ENCODE results near the gene ANKRD50. TPM values are rescaled to one million over a fixed set of nuclear protein-coding genes. Genes with fewer than 3 reads are reported as not detected.

ANKRD50 gene
- total and polyA plus RNA-seq, 9 of the 15 experiments (the other 6 are each of a cell fraction or from before 2014, with no cell fraction given): 2.0 to 8.0 (median 6.2) TPM

DNA sequence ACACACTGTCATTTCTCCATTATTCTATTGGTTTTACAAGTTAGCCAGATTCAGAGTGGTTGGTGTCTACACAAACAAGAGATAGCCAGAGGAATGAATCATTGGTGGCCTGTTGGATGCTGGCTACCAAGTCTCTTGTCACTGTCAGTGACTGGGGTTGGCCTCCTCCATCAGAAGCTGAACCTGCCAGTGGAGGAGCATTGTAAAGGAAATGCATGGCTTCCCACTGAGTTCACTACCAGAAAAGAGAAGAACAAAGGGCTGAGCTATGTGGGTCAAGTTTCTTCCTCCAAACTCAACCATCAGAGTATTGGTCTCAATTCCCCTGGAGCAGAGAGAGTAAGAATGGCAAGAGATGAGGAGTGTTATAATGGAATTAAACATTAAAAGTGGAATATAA, 26.5 kb upstream of the ANKRD50 start:
- no peaks in the 10 kb centered on the region for H4K20me1 ChIP-seq (replicated peaks; ENCODE audit: control insufficient read depth, insufficient read depth, low read length)
- H3K27me3 ChIP-seq (ENCODE audit: control insufficient read depth in 2 of 2, insufficient read depth in 2 of 2, low read length in 2 of 2): no peaks in the 10 kb centered on the region
- no peak overlapping the region for H3K4me3 ChIP-seq
- POLR2A ChIA-PET: interaction anchor here (0.7 kb wide), 1 partner anchor 829 kb away, joined by 3 read pairs; no protein-coding TSS in a partner anchor
- CTCF ChIA-PET (ENCODE audit: low intra/inter-chr PET ratio): no interaction called here
- H3K9me3 ChIP-seq (replicated peaks; ENCODE audit: control insufficient read depth, insufficient read depth, low read depth, low read length): no peaks in the 10 kb centered on the region
- no TSS peak for BruUV-seq (replicated peaks)
- H3K9me1 ChIP-seq (ENCODE audit: control insufficient read depth, insufficient read depth, low read length): no peaks in the 10 kb centered on the region
- ATAC-seq (no peak), FAIRE-seq (no peak), DNase-seq (ENCODE audit: extremely low read depth in 1 of 4, low spot score in 3 of 4) (no peak)
- intact Hi-C loops (cut with micrococcal nuclease) (no loop called here), in situ Hi-C loops (cut with MboI) (no loop called here)
- H3K4me2 ChIP-seq (ENCODE audit: insufficient read depth, low read length): no peak overlapping the region
- H3K79me2 ChIP-seq (ENCODE audit: control insufficient read depth, insufficient read depth, low read length): no peaks in the 10 kb centered on the region
- no peaks in the 10 kb centered on the region for H3K36me3 ChIP-seq (ENCODE audit: control insufficient read depth, insufficient read depth, low read length)
- H3K9ac ChIP-seq (ENCODE audit: insufficient read depth in 1 of 2, low read depth in 2 of 2, low read length in 2 of 2): no peak overlapping the region
- H3K4me1 ChIP-seq (replicated peaks in 1 of 2; ENCODE audit: control insufficient read depth in 2 of 2, insufficient read depth in 2 of 2, low read length in 2 of 2): no peaks in the 10 kb centered on the region
- no peak overlapping the region for H3K27ac ChIP-seq (ENCODE audit: extremely low read depth, low read depth, low read length)
- no peak overlapping the region for H2AFZ ChIP-seq (ENCODE audit: low read depth, low read length)
- TF ChIP-seq NR2C2 (CRISPR knock-in tag; IDR thresholded peaks at IDR 0.05) (no peak), NR2C2 (tag; IDR thresholded peaks at IDR 0.05) (no peak), SMAD2 (IDR thresholded peaks at IDR 0.05; ENCODE audit: low read depth, low read length) (no peak), CBX8 (IDR thresholded peaks at IDR 0.05; ENCODE audit: borderline replicate concordance, extremely low read depth, low read depth, low read length, poor library complexity, severe bottlenecking) (no peak), SMC3 (conservative IDR thresholded peaks at IDR 0.05; ENCODE audit: insufficient read depth, low read depth, low read length) (no peak), MXD1 (CRISPR knock-in tag; IDR thresholded peaks at IDR 0.05; ENCODE audit: borderline replicate concordance, poor library complexity, severe bottlenecking) (no peak), MCM3 (IDR thresholded peaks at IDR 0.05) (no peak), MED1 (CRISPR knock-in tag; IDR thresholded peaks at IDR 0.05; ENCODE audit: borderline replicate concordance) (no peak), CLOCK (CRISPR knock-in tag; IDR thresholded peaks at IDR 0.05; ENCODE audit: borderline replicate concordance) (no peak), RBM34 (IDR thresholded peaks at IDR 0.05; ENCODE audit: borderline replicate concordance, insufficient read depth, low read length) (no peak), ZNF79 (CRISPR knock-in tag; IDR thresholded peaks at IDR 0.05; ENCODE audit: low read depth) (no peak), CSDE1 (IDR thresholded peaks at IDR 0.05) (no peak), RNF2 (IDR thresholded peaks at IDR 0.05) (no peak), GABPA (tag; conservative IDR thresholded peaks at IDR 0.05; ENCODE audit: low read depth) (no peak)
- TF ChIP-seq, protein P1, sequence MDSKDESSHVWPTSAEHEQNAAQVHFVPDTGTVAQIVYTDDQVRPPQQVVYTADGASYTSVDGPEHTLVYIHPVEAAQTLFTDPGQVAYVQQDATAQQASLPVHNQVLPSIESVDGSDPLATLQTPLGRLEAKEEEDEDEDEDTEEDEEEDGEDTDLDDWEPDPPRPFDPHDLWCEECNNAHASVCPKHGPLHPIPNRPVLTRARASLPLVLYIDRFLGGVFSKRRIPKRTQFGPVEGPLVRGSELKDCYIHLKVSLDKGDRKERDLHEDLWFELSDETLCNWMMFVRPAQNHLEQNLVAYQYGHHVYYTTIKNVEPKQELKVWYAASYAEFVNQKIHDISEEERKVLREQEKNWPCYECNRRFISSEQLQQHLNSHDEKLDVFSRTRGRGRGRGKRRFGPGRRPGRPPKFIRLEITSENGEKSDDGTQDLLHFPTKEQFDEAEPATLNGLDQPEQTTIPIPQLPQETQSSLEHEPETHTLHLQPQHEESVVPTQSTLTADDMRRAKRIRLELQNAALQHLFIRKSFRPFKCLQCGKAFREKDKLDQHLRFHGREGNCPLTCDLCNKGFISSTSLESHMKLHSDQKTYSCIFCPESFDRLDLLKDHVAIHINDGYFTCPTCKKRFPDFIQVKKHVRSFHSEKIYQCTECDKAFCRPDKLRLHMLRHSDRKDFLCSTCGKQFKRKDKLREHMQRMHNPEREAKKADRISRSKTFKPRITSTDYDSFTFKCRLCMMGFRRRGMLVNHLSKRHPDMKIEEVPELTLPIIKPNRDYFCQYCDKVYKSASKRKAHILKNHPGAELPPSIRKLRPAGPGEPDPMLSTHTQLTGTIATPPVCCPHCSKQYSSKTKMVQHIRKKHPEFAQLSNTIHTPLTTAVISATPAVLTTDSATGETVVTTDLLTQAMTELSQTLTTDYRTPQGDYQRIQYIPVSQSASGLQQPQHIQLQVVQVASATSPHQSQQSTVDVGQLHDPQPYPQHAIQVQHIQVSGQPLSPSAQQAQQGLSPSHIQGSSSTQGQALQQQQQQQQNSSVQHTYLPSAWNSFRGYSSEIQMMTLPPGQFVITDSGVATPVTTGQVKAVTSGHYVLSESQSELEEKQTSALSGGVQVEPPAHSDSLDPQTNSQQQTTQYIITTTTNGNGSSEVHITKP (IDR thresholded peaks at IDR 0.05; ENCODE audit: partially characterized antibody): no peak
- TF ChIP-seq, protein P2, sequence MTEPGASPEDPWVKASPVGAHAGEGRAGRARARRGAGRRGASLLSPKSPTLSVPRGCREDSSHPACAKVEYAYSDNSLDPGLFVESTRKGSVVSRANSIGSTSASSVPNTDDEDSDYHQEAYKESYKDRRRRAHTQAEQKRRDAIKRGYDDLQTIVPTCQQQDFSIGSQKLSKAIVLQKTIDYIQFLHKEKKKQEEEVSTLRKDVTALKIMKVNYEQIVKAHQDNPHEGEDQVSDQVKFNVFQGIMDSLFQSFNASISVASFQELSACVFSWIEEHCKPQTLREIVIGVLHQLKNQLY (CRISPR knock-in tag; conservative IDR thresholded peaks at IDR 0.05): no peak
